Hepatocyte (in vitro differentiated cells): ENCODE results near the gene MACROD2.

Experiments used
- CTCF ChIP-seq: fragments of 200-600 bp; sonication (generic); IDR thresholded peaks from 2 replicates; pipeline ENCODE4 v1.5.1; 2016; ENCODE audit warnings: antibody characterized with exemption, mild to moderate bottlenecking; ENCODE audit not compliant: poor library complexity
- EZH2 ChIP-seq: fragments of 200-600 bp; sonication (generic); IDR thresholded peaks from 2 replicates; pipeline ENCODE4 v1.6.1; 2016; ENCODE audit warnings: antibody characterized with exemption, mild to moderate bottlenecking, borderline replicate concordance

GRCh38 chr20:15047042-15047441 is 1051.7 kb downstream of the MACROD2 start:
- TF ChIP-seq CTCF, result no peak
- TF ChIP-seq EZH2, result no peak
